GM12878 (cell line): ENCODE results near the gene INPP1. TPM values are rescaled to one million over a fixed set of nuclear protein-coding genes. Genes with fewer than 3 reads are reported as not detected.

Experiments
- ATAC-seq: fragments of 200-7000 bp; cut with Tn5 transposase; 3 replicates; pipeline ENCODE4 v1.9.1; 2020; ENCODE audit warnings: mild to moderate bottlenecking, moderate library complexity
- BruUV-seq: library from RNA; stranded (reverse); fragments of 400-500 nt; replicated peaks from 2 replicates; lab custom pipeline; 2021; lab: Mats Ljungman, UMichigan
- CTCF ChIA-PET: fragments of 300-600 bp; sonication (Branson Sonifier 250); formaldehyde crosslinking; extraction: SDS; loops from one replicate; lab custom pipeline; 2021; ENCODE audit warnings: inconsistent platforms; lab: Yijun Ruan, JAX
- POLR2A ChIA-PET: fragments of 350-600 bp; formaldehyde crosslinking; extraction: SDS; loops from one replicate; lab custom pipeline; 2021; ENCODE audit warnings: inconsistent platforms; lab: Charles Lee
- RAD21 ChIA-PET: fragments of 300-600 bp; sonication (Branson Sonifier 250); formaldehyde crosslinking; loops from one replicate; lab custom pipeline; 2023; ENCODE audit warnings: antibody characterized with exemption; ENCODE audit not compliant: unreplicated experiment; lab: Charles Lee
- SMC1A ChIA-PET: fragments of 300-600 bp; sonication (Branson Sonifier 250); formaldehyde crosslinking; loops from one replicate; lab custom pipeline; 2023; ENCODE audit not compliant: unreplicated experiment, uncharacterized antibody; lab: Charles Lee
- DNase-seq: peaks from one replicate; pipeline ENCODE4 v3.0.0-alpha.2; 2011; ENCODE audit warnings: low read depth, low spot score
- FAIRE-seq: peaks from 3 replicates; lab custom pipeline; 2011; peaks lifted over from hg19 to GRCh38; lab: Jason Lieb, UNC
- H2AFZ ChIP-seq: 2 replicates; pipeline ENCODE4 v1.6.0; 2011; ENCODE audit warnings: low read depth, low read length, control low read depth; ENCODE audit not compliant: control insufficient read depth
- H3K27ac ChIP-seq: 2 replicates; pipeline ENCODE4 v1.5.1; 2011; ENCODE audit warnings: control low read depth; ENCODE audit not compliant: control insufficient read depth, insufficient read depth
- H3K27me3 ChIP-seq, 2 experiments: replicated peaks in 1 of 2; 2 replicates each; pipeline versions ENCODE4 v1.6.0 to v1.6.1; 2011; ENCODE audit warnings: low read length in 1 of 2; ENCODE audit not compliant: control insufficient read depth in 2 of 2, insufficient read depth in 2 of 2
- H3K36me3 ChIP-seq, 2 experiments: 2 replicates each; pipeline ENCODE4 v1.5.1; 2011; ENCODE audit warnings: low read length in 1 of 2; ENCODE audit not compliant: control insufficient read depth in 2 of 2, insufficient read depth in 2 of 2
- H3K4me1 ChIP-seq: 2 replicates; pipeline ENCODE4 v1.6.1; 2011; ENCODE audit warnings: mild to moderate bottlenecking, low read length, moderate library complexity, mixed read lengths; ENCODE audit not compliant: control insufficient read depth, insufficient read depth
- H3K4me2 ChIP-seq: 2 replicates; pipeline ENCODE4 v1.6.0; 2011; ENCODE audit warnings: control low read depth; ENCODE audit not compliant: control insufficient read depth, insufficient read depth
- H3K4me3 ChIP-seq: fragments of 200-600 bp; sonication (generic); 2 replicates; pipeline ENCODE4 v1.5.1; 2016
- H3K79me2 ChIP-seq: 2 replicates; pipeline ENCODE4 v1.6.0; 2011; ENCODE audit warnings: low read length; ENCODE audit not compliant: control insufficient read depth, insufficient read depth
- H3K9ac ChIP-seq: 2 replicates; pipeline ENCODE4 v1.8.0; 2011; ENCODE audit warnings: low read length, control low read depth, mixed read lengths; ENCODE audit not compliant: control insufficient read depth, insufficient read depth
- H3K9me3 ChIP-seq: replicated peaks from 3 replicates; pipeline ENCODE4 v1.5.1; 2011; ENCODE audit warnings: mild to moderate bottlenecking, low read length; ENCODE audit not compliant: control insufficient read depth, insufficient read depth
- H4K20me1 ChIP-seq: 2 replicates; pipeline ENCODE4 v1.6.0; 2011; ENCODE audit not compliant: control insufficient read depth, insufficient read depth
- BHLHE40 ChIP-seq, 2 experiments: fragments of 450-650 bp in 1 of 2; IDR thresholded peaks; 2 replicates each; pipeline ENCODE4 v1.6.1; 2011 to 2017; ENCODE audit warnings: low read depth in 2 of 2, borderline replicate concordance in 1 of 2, improper control_type of control experiment in 1 of 2, low read length in 1 of 2, mild to moderate bottlenecking in 1 of 2
- BRCA1 ChIP-seq: IDR thresholded peaks from 2 replicates; pipeline ENCODE4 v1.6.1; 2011; ENCODE audit warnings: low read depth, low read length, improper control_type of control experiment
- IKZF2 ChIP-seq, 2 experiments: fragments of 450-650 bp; IDR thresholded peaks; 2 replicates each; pipeline ENCODE4 v1.6.1; 2017; ENCODE audit warnings: mild to moderate bottlenecking in 2 of 2, moderate library complexity in 2 of 2
- MTA2 ChIP-seq: fragments of 450-650 bp; IDR thresholded peaks from 2 replicates; pipeline ENCODE4 v1.6.1; 2016; ENCODE audit warnings: low read depth, mild to moderate bottlenecking, moderate library complexity
- POLR2AphosphoS5 ChIP-seq: IDR thresholded peaks from 2 replicates; pipeline ENCODE4 v1.6.1; 2011; ENCODE audit warnings: mild to moderate bottlenecking, low read length, inconsistent platforms
- SMAD5 ChIP-seq: IDR thresholded peaks from 2 replicates; pipeline ENCODE4 v1.6.1; 2016; ENCODE audit warnings: antibody characterized with exemption, low read depth
- SPI1 ChIP-seq: IDR thresholded peaks from 2 replicates; pipeline ENCODE4 v1.6.1; 2011; ENCODE audit warnings: low read depth, mild to moderate bottlenecking, low read length, moderate library complexity, borderline replicate concordance; ENCODE audit not compliant: insufficient read depth
- TAF1 ChIP-seq: IDR thresholded peaks from 2 replicates; pipeline ENCODE4 v1.6.1; 2011; ENCODE audit warnings: mild to moderate bottlenecking, low read depth, low read length, borderline replicate concordance
- WGBS: methylation state at CpG from one replicate; pipeline ENCODE4 v1.1.6; 2016; ENCODE audit warnings: low lambda C conversion rate; ENCODE audit not compliant: insufficient replicate concordance, insufficient coverage; ENCODE audit errors: missing lambda C conversion rate; 5-methylcytosine and 5-hydroxymethylcytosine counted together
- in situ Hi-C: fragments of 300-500 bp; cut with MboI; formaldehyde crosslinking; loops from 9 replicates; pipeline ENCODE4 v1.14.3; 2018; ENCODE audit warnings: mixed read lengths
- intact Hi-C: fragments of 100-400 bp; cut with micrococcal nuclease; formaldehyde crosslinking; loops from one replicate; pipeline ENCODE4 v1.14.2; 2022; ENCODE audit not compliant: unreplicated experiment
- polyA plus RNA-seq, 11 experiments: library from polyadenylated mRNA; depleted of rRNA in 4 of 11; unstranded in 6 of 11; stranded (reverse) in 5 of 11; fragments of >200 nt; fragmentation: Nextera tagmentation in 4 of 11; fragmentation: Illumina TruSeq in 1 of 11; extraction: Ambion mirVana in 4 of 11; extraction: Trizol in 1 of 11; gene quantifications; 1 replicate in 1 of 11; 2 replicates in 10 of 11; pipeline versions ENCODE4 v1.2.1 to v1.2.3, GENCODE V29; 2011 to 2016; ENCODE audit warnings: inconsistent platforms in 2 of 11, missing spikeins in 2 of 11, low read depth in 1 of 11
- total RNA-seq, 4 experiments: library from RNA; depleted of rRNA in 3 of 4; stranded (reverse); fragments of >200 nt in 3 of 4; fragmentation: Illumina TruSeq in 1 of 4; extraction: Trizol in 1 of 4; gene quantifications; 2 replicates each; pipeline versions ENCODE4 v1.2.1 to v1.2.3, GENCODE V29; 2013 to 2021
- TF ChIP-seq, protein P1 (sequence below): fragments of 450-650 bp; conservative IDR thresholded peaks from 2 replicates; pipeline ENCODE4 v1.6.1; 2017; ENCODE audit warnings: mild to moderate bottlenecking, moderate library complexity

Gene INPP1
- total and polyA plus RNA-seq, 10 of the 15 experiments (the other 5 are each of a cell fraction or from before 2014, with no cell fraction given): 3.3 to 17.9 (median 11.1) TPM

DNA sequence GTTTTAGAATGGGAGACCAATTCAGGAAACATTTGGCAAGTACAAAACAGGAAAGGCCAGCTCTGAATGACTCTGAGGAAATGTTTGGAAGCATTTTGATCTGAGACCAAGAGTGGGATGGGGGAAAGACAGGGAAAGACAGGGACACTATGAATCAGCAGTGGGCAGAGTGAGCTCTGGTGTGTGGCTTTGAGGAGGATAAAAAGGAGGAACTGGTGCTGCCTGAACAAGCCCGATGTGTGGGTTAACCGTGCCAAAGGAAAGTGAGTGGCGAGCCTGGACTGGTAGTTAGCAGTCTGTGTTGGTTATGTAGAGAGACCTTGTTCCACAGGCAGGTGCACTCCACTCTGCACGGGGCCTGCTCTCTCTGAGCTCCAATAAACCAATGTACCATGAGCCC is 70.0 kb downstream of the INPP1 start (continued):
- TF ChIP-seq SPI1 (peak; percentile 73; the same call in 1 of the 2 replicates), IKZF2 (IDR thresholded peaks at IDR 0.05) (peak; percentile 41 to 69; a peak in 2 of 4 replicates), MTA2 (0 out of 2 replicates have a peak, but pooled peaks have one; percentile 8), SMAD5 (no peak), POLR2AphosphoS5 (no peak)
- TF ChIP-seq, protein P1, sequence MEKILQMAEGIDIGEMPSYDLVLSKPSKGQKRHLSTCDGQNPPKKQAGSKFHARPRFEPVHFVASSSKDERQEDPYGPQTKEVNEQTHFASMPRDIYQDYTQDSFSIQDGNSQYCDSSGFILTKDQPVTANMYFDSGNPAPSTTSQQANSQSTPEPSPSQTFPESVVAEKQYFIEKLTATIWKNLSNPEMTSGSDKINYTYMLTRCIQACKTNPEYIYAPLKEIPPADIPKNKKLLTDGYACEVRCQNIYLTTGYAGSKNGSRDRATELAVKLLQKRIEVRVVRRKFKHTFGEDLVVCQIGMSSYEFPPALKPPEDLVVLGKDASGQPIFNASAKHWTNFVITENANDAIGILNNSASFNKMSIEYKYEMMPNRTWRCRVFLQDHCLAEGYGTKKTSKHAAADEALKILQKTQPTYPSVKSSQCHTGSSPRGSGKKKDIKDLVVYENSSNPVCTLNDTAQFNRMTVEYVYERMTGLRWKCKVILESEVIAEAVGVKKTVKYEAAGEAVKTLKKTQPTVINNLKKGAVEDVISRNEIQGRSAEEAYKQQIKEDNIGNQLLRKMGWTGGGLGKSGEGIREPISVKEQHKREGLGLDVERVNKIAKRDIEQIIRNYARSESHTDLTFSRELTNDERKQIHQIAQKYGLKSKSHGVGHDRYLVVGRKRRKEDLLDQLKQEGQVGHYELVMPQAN: no peak
- TF ChIP-seq, all 136 proteins: peak for 6

DNA sequence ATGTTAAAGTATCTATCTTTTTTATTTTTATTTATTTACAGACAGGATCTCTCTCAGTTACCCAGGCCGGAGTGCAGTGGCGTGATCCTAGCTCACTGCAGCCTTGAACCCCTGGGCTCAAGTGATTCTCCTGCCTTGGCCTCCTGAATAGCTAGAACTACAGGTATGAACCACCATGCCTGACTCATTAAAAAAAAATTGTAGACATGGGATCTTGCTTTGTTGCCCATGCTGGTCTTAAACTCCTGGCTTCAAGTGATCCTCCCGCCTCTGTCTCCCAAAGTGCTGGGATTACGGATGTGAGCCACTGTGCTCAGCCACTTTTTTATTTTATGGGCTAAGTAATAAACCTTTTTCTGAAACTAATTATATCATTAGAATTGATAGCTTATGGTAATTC is 71.9 kb downstream of the INPP1 start:
- intact Hi-C loops: no loop called here
- no peaks in the 10 kb centered on the region for H4K20me1 ChIP-seq
- ChIA-PET SMC1A (interaction anchor here (0.8 to 4.6 kb wide), 11 partner anchors 8 to 118 kb away, joined by 3 to 21 read pairs (median 5); no protein-coding TSS in a partner anchor), RAD21 (interaction anchor here (0.6 to 1.3 kb wide), 7 partner anchors 8 to 1570 kb away, joined by 3 to 5 read pairs (median 3); no protein-coding TSS in a partner anchor), POLR2A (interaction anchor here (0.8 to 1.6 kb wide), 5 partner anchors 17 to 265 kb away, joined by 3 to 4 read pairs (median 3); no protein-coding TSS in a partner anchor)
- no peaks in the 10 kb centered on the region for H3K27me3 ChIP-seq
- peaks cover 6% of the 10 kb centered on the region for H3K4me1 ChIP-seq
- no peak for DNase-seq
- H3K36me3 ChIP-seq: 0 out of 4 replicates have a peak, but pooled peaks cover 0 to 2% of the 10 kb centered on the region in 2 experiments
- no peak overlapping the region for H3K4me3 ChIP-seq
- no peak for ATAC-seq
- peak overlapping the region; percentile 71; the same call in 1 of the 2 replicates for H3K27ac ChIP-seq
- in situ Hi-C loops: no loop called here
- TF ChIP-seq BHLHE40 (IDR thresholded peaks at IDR 0.05; ENCODE audit: borderline replicate concordance in 1 of 2, low read depth in 2 of 2, low read length in 1 of 2): no peak
- TF ChIP-seq BRCA1: no peak
- no peak for TF ChIP-seq TAF1
- TF ChIP-seq, all 136 proteins: peak for 0
- FAIRE-seq: no peak
- H3K79me2 ChIP-seq: peaks cover 29% of the 10 kb centered on the region
- CTCF ChIA-PET: interaction anchor here (1.0 to 1.6 kb wide), 7 partner anchors 8 to 242 kb away, joined by 3 to 5 read pairs (median 3); no protein-coding TSS in a partner anchor
- H3K4me2 ChIP-seq: peak overlapping the region; percentile 69
- BruUV-seq: no TSS peak
- H3K9me3 ChIP-seq: no peaks in the 10 kb centered on the region
- H3K9ac ChIP-seq: no peak overlapping the region
- no peak overlapping the region; the same call in 1 of the 2 replicates for H2AFZ ChIP-seq
- 87% methylated on average over 4 of the region's 4 CpGs for WGBS
